ENCODE results near the gene CISH.

CISH gene

GRCh38 chr3:50645378-50645777 lies 33.8 kb upstream of the CISH start:
- Histone ChIP-seq H2AK5ac (ENCODE audit: low read length, severe bottlenecking) (no peak overlapping the region), H3K27me3 (ENCODE audit: control insufficient read depth in 1 of 2, insufficient read depth in 1 of 2, low read length in 2 of 2) (no peaks in the 10 kb centered on the region), H4K8ac (ENCODE audit: low read length) (no peak overlapping the region), H3K27ac (ENCODE audit: low read length, poor library complexity, severe bottlenecking) (no peak overlapping the region), H3K23ac (ENCODE audit: low read length in 2 of 2) (no peak overlapping the region), H3K36me3 (ENCODE audit: control insufficient read depth in 1 of 2, insufficient read depth in 2 of 2, low read depth in 1 of 2, low read length in 2 of 2) (peaks cover 72 to 97% of the 10 kb centered on the region in 2 experiments), H3K18ac (ENCODE audit: low read depth in 1 of 2, low read length in 2 of 2) (no peak overlapping the region), H3K4ac (ENCODE audit: low read depth in 1 of 2, low read length in 2 of 2) (no peak overlapping the region), H2BK12ac (ENCODE audit: low read length in 2 of 2) (no peak overlapping the region), H3K4me1 (ENCODE audit: control insufficient read depth, insufficient read depth, low read depth, low read length) (no peaks in the 10 kb centered on the region), H4K91ac (ENCODE audit: low read length) (no peak overlapping the region), H2BK5ac (ENCODE audit: low read depth, low read length, poor library complexity, severe bottlenecking) (no peak overlapping the region), H3K4me3 (ENCODE audit: insufficient read depth in 1 of 2, low read depth in 1 of 2, low read length in 2 of 2) (no peak overlapping the region), H3K79me1 (replicated peaks; ENCODE audit: low read length, poor library complexity, severe bottlenecking) (peaks cover under 1% of the 10 kb centered on the region), H3K14ac (ENCODE audit: low read length in 2 of 2) (no peak overlapping the region), H3K4me2 (ENCODE audit: low read length, poor library complexity, severe bottlenecking) (no peak overlapping the region), H2BK15ac (ENCODE audit: low read depth, poor library complexity, severe bottlenecking) (no peak overlapping the region), H3K9me3 (ENCODE audit: control insufficient read depth, low read length) (no peaks in the 10 kb centered on the region), H2AFZ (ENCODE audit: low read depth, low read length) (no peak overlapping the region), H3K9ac (ENCODE audit: low read length) (no peak overlapping the region), H2BK120ac (ENCODE audit: low read depth, low read length) (no peak overlapping the region)
- DNase-seq, result no peak
- WGBS, result 100% methylated on average over 1 of the region's 2 CpGs

- WGBS, result 98% methylated on average over 6 of the region's 7 CpGs
- Histone ChIP-seq H3K79me1 (replicated peaks; ENCODE audit: low read length, poor library complexity, severe bottlenecking) (peaks cover 7% of the 10 kb centered on the region), H3K14ac (ENCODE audit: low read length in 2 of 2) (no peak overlapping the region), H3K9me3 (ENCODE audit: control insufficient read depth, low read length) (no peaks in the 10 kb centered on the region), H2BK120ac (ENCODE audit: low read depth, low read length) (no peak overlapping the region), H2AK5ac (ENCODE audit: low read length, severe bottlenecking) (no peak overlapping the region), H2BK5ac (ENCODE audit: low read depth, low read length, poor library complexity, severe bottlenecking) (no peak overlapping the region), H3K4me1 (ENCODE audit: control insufficient read depth, insufficient read depth, low read depth, low read length) (peaks cover 1% of the 10 kb centered on the region), H3K4me3 (ENCODE audit: insufficient read depth in 1 of 2, low read depth in 1 of 2, low read length in 2 of 2) (no peak overlapping the region), H3K4me2 (ENCODE audit: low read length, poor library complexity, severe bottlenecking) (no peak overlapping the region), H2BK15ac (ENCODE audit: low read depth, poor library complexity, severe bottlenecking) (no peak overlapping the region), H2BK12ac (ENCODE audit: low read length in 2 of 2) (no peak overlapping the region), H3K27ac (ENCODE audit: low read length, poor library complexity, severe bottlenecking) (no peak overlapping the region), H3K18ac (ENCODE audit: low read depth in 1 of 2, low read length in 2 of 2) (no peak overlapping the region), H3K23ac (ENCODE audit: low read length in 2 of 2) (no peak overlapping the region), H4K91ac (ENCODE audit: low read length) (no peak overlapping the region), H3K9ac (ENCODE audit: low read length) (no peak overlapping the region), H3K36me3 (ENCODE audit: control insufficient read depth in 1 of 2, insufficient read depth in 2 of 2, low read depth in 1 of 2, low read length in 2 of 2) (peaks cover 70 to 94% of the 10 kb centered on the region in 2 experiments), H4K8ac (ENCODE audit: low read length) (no peak overlapping the region), H3K27me3 (ENCODE audit: control insufficient read depth in 1 of 2, insufficient read depth in 1 of 2, low read length in 2 of 2) (no peaks in the 10 kb centered on the region), H3K4ac (ENCODE audit: low read depth in 1 of 2, low read length in 2 of 2) (no peak overlapping the region), H2AFZ (ENCODE audit: low read depth, low read length) (no peak overlapping the region)
- DNase-seq, result no peak
These were observed 33.0 kb upstream of the CISH start for GRCh38 chr3:50644561-50644960.

GRCh38 chr3:50642382-50642781 lies 30.8 kb upstream of the CISH start:
- no peaks in the 10 kb centered on the region for H3K9me3 ChIP-seq (ENCODE audit: control insufficient read depth, low read length)
- H3K27me3 ChIP-seq (ENCODE audit: control insufficient read depth in 1 of 2, insufficient read depth in 1 of 2, low read length in 2 of 2), result no peaks in the 10 kb centered on the region

GRCh38 chr3:50639055-50639494 lies 27.5 kb upstream of the CISH start:
- H3K27me3 ChIP-seq (ENCODE audit: control insufficient read depth in 1 of 2, insufficient read depth in 1 of 2, low read length in 2 of 2), result no peaks in the 10 kb centered on the region
- H2AFZ ChIP-seq (ENCODE audit: low read depth, low read length), result no peak overlapping the region
- no peak overlapping the region for H4K8ac ChIP-seq (ENCODE audit: low read length)
- H4K91ac ChIP-seq (ENCODE audit: low read length), result no peak overlapping the region
- no peak overlapping the region for H2BK5ac ChIP-seq (ENCODE audit: low read depth, low read length, poor library complexity, severe bottlenecking)
- no peak overlapping the region for H2BK12ac ChIP-seq (ENCODE audit: low read length in 2 of 2)
- no peak overlapping the region for H3K4ac ChIP-seq (ENCODE audit: low read depth in 1 of 2, low read length in 2 of 2)
- no peak overlapping the region for H2BK120ac ChIP-seq (ENCODE audit: low read depth, low read length)
- no peaks in the 10 kb centered on the region for H3K9me3 ChIP-seq (ENCODE audit: control insufficient read depth, low read length)
- H3K4me1 ChIP-seq (ENCODE audit: control insufficient read depth, insufficient read depth, low read depth, low read length), result peaks cover 17% of the 10 kb centered on the region
- H3K23ac ChIP-seq (ENCODE audit: low read length in 2 of 2), result no peak overlapping the region
- peaks cover 29 to 45% of the 10 kb centered on the region in 2 experiments for H3K36me3 ChIP-seq (ENCODE audit: control insufficient read depth in 1 of 2, insufficient read depth in 2 of 2, low read depth in 1 of 2, low read length in 2 of 2)
- no peak overlapping the region for H3K4me2 ChIP-seq (ENCODE audit: low read length, poor library complexity, severe bottlenecking)
- no peak overlapping the region for H3K18ac ChIP-seq (ENCODE audit: low read depth in 1 of 2, low read length in 2 of 2)
- 86% methylated on average over 5 of the region's 6 CpGs for WGBS
- no peak overlapping the region for H2BK15ac ChIP-seq (ENCODE audit: low read depth, poor library complexity, severe bottlenecking)
- H3K14ac ChIP-seq (ENCODE audit: low read length in 2 of 2), result no peak overlapping the region
- H3K27ac ChIP-seq (ENCODE audit: low read length, poor library complexity, severe bottlenecking), result no peak overlapping the region
- H3K4me3 ChIP-seq (ENCODE audit: insufficient read depth in 1 of 2, low read depth in 1 of 2, low read length in 2 of 2), result no peak overlapping the region
- no peak for DNase-seq
- H2AK5ac ChIP-seq (ENCODE audit: low read length, severe bottlenecking), result no peak overlapping the region
- H3K79me1 ChIP-seq (replicated peaks; ENCODE audit: low read length, poor library complexity, severe bottlenecking), result peaks cover 30% of the 10 kb centered on the region
- H3K9ac ChIP-seq (ENCODE audit: low read length), result peak overlapping the region; percentile 70

More at GRCh38 chr3:50642382-50642781, 30.8 kb upstream of the CISH start:
- Histone ChIP-seq H3K4ac (ENCODE audit: low read depth in 1 of 2, low read length in 2 of 2) (no peak overlapping the region), H3K9ac (ENCODE audit: low read length) (no peak overlapping the region), H2AFZ (ENCODE audit: low read depth, low read length) (no peak overlapping the region), H4K91ac (ENCODE audit: low read length) (no peak overlapping the region), H2BK5ac (ENCODE audit: low read depth, low read length, poor library complexity, severe bottlenecking) (no peak overlapping the region), H3K79me1 (replicated peaks; ENCODE audit: low read length, poor library complexity, severe bottlenecking) (peaks cover 17% of the 10 kb centered on the region), H2BK120ac (ENCODE audit: low read depth, low read length) (no peak overlapping the region), H2BK15ac (ENCODE audit: low read depth, poor library complexity, severe bottlenecking) (no peak overlapping the region), H2AK5ac (ENCODE audit: low read length, severe bottlenecking) (no peak overlapping the region), H2BK12ac (ENCODE audit: low read length in 2 of 2) (no peak overlapping the region), H4K8ac (ENCODE audit: low read length) (no peak overlapping the region), H3K27ac (ENCODE audit: low read length, poor library complexity, severe bottlenecking) (no peak overlapping the region), H3K36me3 (ENCODE audit: control insufficient read depth in 1 of 2, insufficient read depth in 2 of 2, low read depth in 1 of 2, low read length in 2 of 2) (peaks cover 55 to 72% of the 10 kb centered on the region in 2 experiments), H3K4me3 (ENCODE audit: insufficient read depth in 1 of 2, low read depth in 1 of 2, low read length in 2 of 2) (no peak overlapping the region), H3K4me2 (ENCODE audit: low read length, poor library complexity, severe bottlenecking) (no peak overlapping the region), H3K18ac (ENCODE audit: low read depth in 1 of 2, low read length in 2 of 2) (no peak overlapping the region), H3K14ac (ENCODE audit: low read length in 2 of 2) (no peak overlapping the region), H3K4me1 (ENCODE audit: control insufficient read depth, insufficient read depth, low read depth, low read length) (peaks cover 17% of the 10 kb centered on the region), H3K23ac (ENCODE audit: low read length in 2 of 2) (no peak overlapping the region)
- DNase-seq, result no peak
- WGBS, result no CpG with 5 or more reads among the region's 1 CpG

Measured in mesenchymal stem cell (in vitro differentiated cells and primary cell).